K562 (cell line): ENCODE results near the gene KPNA1. TPM values are rescaled to one million over a fixed set of nuclear protein-coding genes. Genes with fewer than 3 reads are reported as not detected.

ENCODE experiments used
- ATAC-seq: fragments of 200-7000 bp; cut with Tn5 transposase; 3 replicates; pipeline ENCODE4 v1.9.1; 2020; ENCODE audit warnings: moderate library complexity
- BruUV-seq: library from RNA; stranded (reverse); fragments of 400-500 nt; replicated peaks from 2 replicates; lab custom pipeline; 2021; lab: Mats Ljungman, UMichigan
- CTCF ChIA-PET: fragments of 300-600 bp; formaldehyde crosslinking; extraction: SDS; loops from one replicate; lab custom pipeline; 2021; ENCODE audit warnings: low intra/inter-chr PET ratio; lab: Yijun Ruan, JAX
- POLR2A ChIA-PET: fragments of 300-600, 350-650 bp; sonication (Branson Sonifier 250); formaldehyde crosslinking; extraction: SDS; loops from one replicate; lab custom pipeline; 2021; ENCODE audit warnings: antibody characterized with exemption, inconsistent platforms; lab: Yijun Ruan, JAX
- DNase-seq, 4 experiments: peaks; one replicate each; pipeline versions ENCODE4 v3.0.0 to v3.0.0-alpha.2; 2011 to 2018; ENCODE audit warnings: low spot score in 3 of 4, mixed read lengths in 3 of 4; ENCODE audit errors: extremely low read depth in 1 of 4
- FAIRE-seq: peaks from 2 replicates; lab custom pipeline; 2011; peaks lifted over from hg19 to GRCh38; lab: Jason Lieb, UNC
- H2AFZ ChIP-seq: 2 replicates; pipeline ENCODE4 v1.6.0; 2011; ENCODE audit warnings: low read depth, low read length, control low read depth, inconsistent platforms
- H3K27ac ChIP-seq: fragments of 200-600 bp; 3 replicates; pipeline ENCODE4 v1.8.0; 2011; ENCODE audit warnings: low read depth, mild to moderate bottlenecking, control low read depth, inconsistent platforms, low read length, moderate library complexity, mixed read lengths; ENCODE audit errors: extremely low read depth
- H3K27me3 ChIP-seq, 2 experiments: fragments of 300-600 bp in 1 of 2; 2 replicates in 1 of 2; 3 replicates in 1 of 2; pipeline versions ENCODE4 v1.6.0 to v1.8.0; 2011; ENCODE audit warnings: inconsistent platforms in 2 of 2, low read length in 2 of 2, mild to moderate bottlenecking in 1 of 2, mixed read lengths in 1 of 2, moderate library complexity in 1 of 2; ENCODE audit not compliant: control insufficient read depth in 2 of 2, insufficient read depth in 2 of 2
- H3K36me3 ChIP-seq: fragments of 300-600 bp; 3 replicates; pipeline ENCODE4 v1.8.0; 2011; ENCODE audit warnings: mild to moderate bottlenecking, low read length, inconsistent platforms; ENCODE audit not compliant: control insufficient read depth, insufficient read depth
- H3K4me1 ChIP-seq, 2 experiments: fragments of 200-600 bp in 1 of 2; replicated peaks in 1 of 2; 2 replicates in 1 of 2; 3 replicates in 1 of 2; pipeline versions ENCODE4 v1.5.1 to v1.8.0; 2011; ENCODE audit warnings: inconsistent platforms in 2 of 2, low read length in 2 of 2, mild to moderate bottlenecking in 1 of 2, mixed read lengths in 1 of 2, moderate library complexity in 1 of 2; ENCODE audit not compliant: control insufficient read depth in 2 of 2, insufficient read depth in 2 of 2
- H3K4me2 ChIP-seq: 2 replicates; pipeline ENCODE4 v1.6.1; 2011; ENCODE audit warnings: low read length, control low read depth, inconsistent platforms, mixed read lengths; ENCODE audit not compliant: insufficient read depth
- H3K4me3 ChIP-seq: fragments of 200-600 bp; sonication (generic), shearing (Covaris generic); 2 replicates; pipeline ENCODE4 v1.5.1; 2016; ENCODE audit warnings: control low read depth, inconsistent platforms
- H3K79me2 ChIP-seq: fragments of 200-600 bp; 3 replicates; pipeline ENCODE4 v1.8.0; 2011; ENCODE audit warnings: low read length, inconsistent platforms; ENCODE audit not compliant: control insufficient read depth, insufficient read depth
- H3K9ac ChIP-seq, 2 experiments: 2 replicates each; pipeline versions ENCODE4 v1.6.0 to v1.6.1; 2011; ENCODE audit warnings: low read depth in 2 of 2, low read length in 2 of 2, control low read depth in 1 of 2, inconsistent platforms in 1 of 2, mild to moderate bottlenecking in 1 of 2, mixed read lengths in 1 of 2; ENCODE audit not compliant: insufficient read depth in 1 of 2
- H3K9me1 ChIP-seq: one replicate; pipeline ENCODE4 v1.6.0; 2011; ENCODE audit warnings: inconsistent platforms, mild to moderate bottlenecking, low read length, moderate library complexity; ENCODE audit not compliant: control insufficient read depth, insufficient read depth
- H3K9me3 ChIP-seq: replicated peaks from 2 replicates; pipeline ENCODE4 v1.5.1; 2011; ENCODE audit warnings: low read depth, low read length, inconsistent platforms; ENCODE audit not compliant: control insufficient read depth, insufficient read depth
- H4K20me1 ChIP-seq: replicated peaks from 2 replicates; pipeline ENCODE4 v1.6.1; 2011; ENCODE audit warnings: low read length, inconsistent platforms, mixed read lengths; ENCODE audit not compliant: control insufficient read depth, insufficient read depth
- BCL6 ChIP-seq: fragments of 250-450 bp; sonication (Bioruptor Pico); IDR thresholded peaks from 2 replicates; pipeline ENCODE4 v1.4.0; 2020
- JUNB ChIP-seq: fragments of 450-650 bp; formaldehyde crosslinking; conservative IDR thresholded peaks from 2 replicates; pipeline ENCODE4 v1.4.0; 2020; ENCODE audit warnings: mild to moderate bottlenecking
- JUND ChIP-seq, 2 experiments: IDR thresholded peaks; 2 replicates in 1 of 2; 3 replicates in 1 of 2; pipeline ENCODE4 v1.6.1; 2011; ENCODE audit warnings: borderline replicate concordance in 2 of 2, low read depth in 2 of 2, low read length in 2 of 2, improper control_type of control experiment in 1 of 2, missing biosample characterization in 1 of 2, missing genetic modification characterization in 1 of 2, missing genetic modification reagents in 1 of 2
- RAD21 ChIP-seq, 2 experiments: fragments of 250-450 bp in 1 of 2; fragments of 450-650 bp in 1 of 2; sonication (Bioruptor Pico) in 1 of 2; formaldehyde crosslinking in 1 of 2; IDR thresholded peaks in 1 of 2; conservative IDR thresholded peaks in 1 of 2; 2 replicates each; pipeline versions ENCODE4 v1.4.0 to v1.8.0; 2020 to 2022; ENCODE audit warnings: mild to moderate bottlenecking in 2 of 2, moderate library complexity in 1 of 2
- SNRNP70 ChIP-seq: fragments of 200-400 bp; formaldehyde crosslinking; optimal IDR thresholded peaks from 2 replicates; pipeline ENCODE3; 2017; ENCODE audit warnings: low read depth, low read length
- TCF3 ChIP-seq: sonication (generic); formaldehyde crosslinking; IDR thresholded peaks from 2 replicates; pipeline ENCODE4 v1.4.0; 2020; ENCODE audit warnings: mild to moderate bottlenecking, missing genetic modification reagents
- ZNF23 ChIP-seq: fragments of 250-450 bp; sonication (Bioruptor Pico); IDR thresholded peaks from 2 replicates; pipeline ENCODE4 v1.4.0; 2020; ENCODE audit warnings: mild to moderate bottlenecking
- ZNF830 ChIP-seq: fragments of 250-450 bp; sonication (Bioruptor Pico); IDR thresholded peaks from 2 replicates; pipeline ENCODE4 v1.5.0; 2021; ENCODE audit warnings: mild to moderate bottlenecking
- WGBS: fragments of 100-300 bp; shearing (Covaris generic); methylation state at CpG from one replicate; pipeline ENCODE4 v1.1.6; 2016; ENCODE audit warnings: low coverage, mixed read lengths; ENCODE audit not compliant: insufficient coverage; ENCODE audit errors: missing lambda C conversion rate; 5-methylcytosine and 5-hydroxymethylcytosine counted together
- in situ Hi-C: fragments of 300-500 bp; cut with MboI; formaldehyde crosslinking; loops from 4 replicates; pipeline ENCODE4 v1.15.0; 2018; ENCODE audit warnings: inconsistent platforms, mixed read lengths
- intact Hi-C: fragments of 100-400 bp; cut with micrococcal nuclease; formaldehyde crosslinking; loops from 2 replicates; pipeline ENCODE4 v1.14.2; 2022
- polyA plus RNA-seq, 8 experiments: library from polyadenylated mRNA; depleted of rRNA in 4 of 8; stranded (reverse) in 5 of 8; unstranded in 3 of 8; fragments of >200 nt; fragmentation: Nextera tagmentation in 2 of 8; fragmentation: Illumina TruSeq in 1 of 8; extraction: Ambion mirVana in 2 of 8; extraction: Trizol in 1 of 8; gene quantifications; 2 replicates each; pipeline versions ENCODE4 v1.2.1 to v1.2.3, GENCODE V29; 2011 to 2014; ENCODE audit warnings: inconsistent platforms in 1 of 8, missing spikeins in 1 of 8
- total RNA-seq, 7 experiments: library from RNA; depleted of rRNA in 6 of 7; stranded (reverse); fragments of >200 nt in 6 of 7; fragmentation: Illumina TruSeq in 2 of 7; extraction: Trizol in 2 of 7; gene quantifications; 2 replicates each; pipeline versions ENCODE4 v1.2.1 to v1.2.3, GENCODE V29; 2011 to 2021; ENCODE audit warnings: low replicate concordance in 1 of 7

KPNA1 gene
- total and polyA plus RNA-seq, 9 of the 15 experiments (the other 6 are each of a cell fraction or from before 2014, with no cell fraction given) = 9.3 to 53.8 (median 33.5) TPM

DNA sequence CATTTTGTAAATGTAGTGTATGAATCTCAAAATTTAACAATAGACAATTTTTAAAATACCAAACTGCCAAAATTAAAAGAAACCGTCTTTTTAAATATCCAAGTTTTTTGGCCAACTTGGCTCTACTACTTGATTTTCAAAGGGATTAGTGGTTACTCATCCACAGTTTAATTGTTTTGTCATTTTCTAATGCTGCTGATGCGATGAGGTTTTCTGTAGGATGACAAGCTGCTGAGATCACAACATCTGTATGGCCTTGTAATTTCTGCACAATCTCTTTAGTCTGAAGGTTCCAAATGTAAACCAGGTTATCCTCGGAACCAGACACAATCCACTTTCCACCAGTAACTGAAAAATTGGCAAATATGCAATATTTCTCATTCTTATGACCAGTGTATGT lies 100.3 kb downstream of the KPNA1 start:
- DNase-seq (no peak), FAIRE-seq (no peak), ATAC-seq (no peak)
- intact Hi-C loops = no loop called here
- Histone ChIP-seq H3K9me3 (no peaks in the 10 kb centered on the region), H3K79me2 (peaks cover 45% of the 10 kb centered on the region), H3K27me3 (no peaks in the 10 kb centered on the region), H3K9me1 (no peaks in the 10 kb centered on the region), H3K4me3 (no peak overlapping the region), H4K20me1 (no peaks in the 10 kb centered on the region; the same call in 1 of the 2 replicates), H3K4me2 (peak overlapping the region; percentile 90), H3K36me3 (peaks cover 42% of the 10 kb centered on the region; the same call in 2 of the 3 replicates), H3K27ac (no peak overlapping the region), H3K4me1 (peaks cover 0 to 4% of the 10 kb centered on the region in 2 experiments; a peak in 3 of 5 replicates), H3K9ac (no peak overlapping the region), H2AFZ (no peak overlapping the region)
- WGBS = 72% methylated on average over 3 of the region's 3 CpGs
- no peak for TF ChIP-seq TCF3 (CRISPR knock-in tag)
- TF ChIP-seq BCL6 (CRISPR knock-in tag) = no peak
- no peak for TF ChIP-seq JUND (IDR thresholded peaks at IDR 0.05; ENCODE audit: borderline replicate concordance, low read depth, low read length)
- no peak for TF ChIP-seq JUND (tag; IDR thresholded peaks at IDR 0.05; ENCODE audit: borderline replicate concordance, low read depth, low read length)
- no peak for TF ChIP-seq JUNB (CRISPR knock-in tag)
- TF ChIP-seq ZNF23 (CRISPR knock-in tag) = no peak
- no peak for TF ChIP-seq RAD21 (CRISPR knock-in tag; conservative IDR thresholded peaks at IDR 0.05 in 1 of 2, IDR thresholded peaks at IDR 0.05 in 1 of 2)
- no peak for TF ChIP-seq SNRNP70
- no peak for TF ChIP-seq ZNF830 (CRISPR knock-in tag)
- BruUV-seq = no TSS peak
- in situ Hi-C loops = no loop called here
- POLR2A ChIA-PET = no interaction called here
- CTCF ChIA-PET = no interaction called here
